GM19468 (cell line): ENCODE measurements around the gene RABGAP1.

Source experiments
- ATAC-seq: cut with Tn5 transposase; IDR thresholded peaks from one replicate; pipeline ENCODE4 v1.9.1; 2021; ENCODE audit warnings: mild to moderate bottlenecking, moderate library complexity, moderate number of reproducible peaks; ENCODE audit not compliant: unreplicated experiment; ENCODE audit errors: extremely low read depth

RABGAP1 gene

GRCh38 chr9:123003466-123003865 lies 62.6 kb downstream of the RABGAP1 start:
- ATAC-seq = no peak

- no peak for ATAC-seq
Measured at GRCh38 chr9:123005964-123006363, 65.1 kb downstream of the RABGAP1 start.

DNA sequence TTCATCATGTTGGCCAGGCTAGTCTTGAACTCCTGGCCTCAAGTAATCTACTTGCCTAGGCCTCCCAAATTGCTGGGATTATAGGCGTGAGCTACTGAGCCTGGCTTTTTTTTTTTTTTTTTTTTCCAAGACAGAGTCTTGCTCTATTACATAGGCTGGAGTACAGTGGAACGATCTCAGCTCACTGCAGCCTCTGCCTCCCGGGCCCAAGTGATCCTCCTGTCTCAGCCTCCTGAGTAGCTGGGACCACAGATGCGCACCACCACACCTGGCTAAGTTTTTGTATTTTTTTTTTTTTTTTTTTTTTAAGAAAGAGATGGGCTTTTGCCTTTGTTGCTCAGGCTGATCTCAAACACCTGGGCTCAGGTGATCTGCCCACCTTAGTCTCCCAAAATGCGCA lies 66.4 kb downstream of the RABGAP1 start:
- no peak for ATAC-seq

DNA sequence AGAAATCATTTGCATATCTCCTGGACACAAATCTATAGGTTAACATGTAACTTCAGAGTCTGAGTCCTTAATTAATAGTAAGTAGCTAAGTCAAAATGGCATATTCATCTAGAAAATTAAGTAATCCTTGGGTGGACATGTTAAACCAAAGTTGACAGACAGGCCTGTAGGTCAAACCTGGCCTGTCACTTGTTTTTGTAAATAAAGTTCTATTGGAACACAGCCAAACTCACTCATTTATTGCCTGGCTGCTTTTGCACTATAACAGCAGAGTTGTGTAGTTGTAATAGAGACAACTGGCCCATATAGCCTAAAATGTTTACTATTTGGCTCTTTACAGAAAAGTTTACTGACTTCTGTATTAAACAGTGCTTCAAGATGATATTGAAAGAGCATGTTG lies 68.1 kb downstream of the RABGAP1 start:
- no peak for ATAC-seq

DNA sequence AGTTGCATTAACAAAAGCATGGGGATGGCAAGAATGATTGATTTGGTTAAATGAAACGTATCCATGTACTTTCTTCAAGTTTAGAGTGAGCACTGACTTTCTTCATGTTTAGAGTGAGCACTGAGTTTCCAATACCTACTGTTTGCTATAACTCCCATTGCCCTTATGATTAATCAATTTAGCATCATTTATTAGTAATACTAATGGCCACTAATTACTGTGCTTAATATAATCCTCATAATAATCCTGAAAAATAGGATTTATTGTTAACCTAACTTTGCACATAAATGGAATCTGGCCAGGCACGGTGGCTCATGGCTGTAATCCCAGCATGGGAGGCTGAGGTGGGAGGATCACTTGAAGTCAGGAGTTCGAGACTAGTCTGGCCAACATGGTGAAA lies 70.6 kb downstream of the RABGAP1 start:
- ATAC-seq = no peak

DNA sequence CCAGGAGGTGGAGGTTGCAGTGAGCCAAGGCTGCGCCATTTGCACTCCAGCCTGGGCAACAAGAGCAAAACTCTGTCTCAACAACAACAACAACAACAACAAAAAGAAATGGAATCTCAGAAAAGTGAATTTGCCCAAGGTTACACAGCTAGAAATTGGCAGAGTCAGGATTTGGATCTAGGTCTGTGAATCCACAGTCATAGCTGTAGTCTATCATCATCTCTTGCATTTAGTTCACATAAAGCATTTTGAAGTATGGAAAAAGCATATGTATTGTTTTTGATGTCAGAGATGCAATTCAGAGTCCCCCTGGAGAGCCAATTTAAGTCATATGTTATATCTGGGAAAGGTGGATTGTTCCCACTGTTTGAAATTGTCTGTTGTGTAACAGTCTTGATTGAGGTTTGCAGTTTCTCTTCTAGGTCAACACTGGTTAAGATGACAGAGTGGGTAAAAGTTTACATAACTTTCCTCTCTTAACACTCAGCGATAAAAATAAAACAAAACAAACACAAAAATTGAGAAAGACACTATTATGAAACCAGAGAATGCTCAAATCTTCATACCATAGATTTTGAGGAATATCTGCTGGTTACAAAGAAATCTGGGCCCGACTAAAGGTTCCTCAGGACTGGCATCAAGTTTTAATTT lies 71.2 kb downstream of the RABGAP1 start:
- no peak for ATAC-seq

DNA sequence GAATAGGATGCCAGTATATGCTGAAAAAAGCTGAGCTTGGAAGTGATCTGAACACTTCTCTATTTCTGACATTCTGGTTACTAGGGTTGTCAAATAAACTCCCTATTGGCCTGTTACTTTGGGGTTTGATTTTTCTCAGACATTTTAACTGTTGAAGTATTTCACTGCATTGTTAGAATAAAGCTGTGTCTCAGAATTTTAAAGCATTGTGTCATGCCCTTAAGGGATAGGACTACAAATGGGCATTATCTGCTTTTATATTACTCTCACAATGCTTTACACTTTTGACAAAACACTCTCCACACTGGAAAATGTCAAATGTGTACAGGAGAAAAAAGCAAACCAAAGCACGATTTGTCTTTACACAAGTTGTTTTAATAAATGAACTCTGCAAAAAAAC lies 75.8 kb downstream of the RABGAP1 start:
- ATAC-seq = no peak

DNA sequence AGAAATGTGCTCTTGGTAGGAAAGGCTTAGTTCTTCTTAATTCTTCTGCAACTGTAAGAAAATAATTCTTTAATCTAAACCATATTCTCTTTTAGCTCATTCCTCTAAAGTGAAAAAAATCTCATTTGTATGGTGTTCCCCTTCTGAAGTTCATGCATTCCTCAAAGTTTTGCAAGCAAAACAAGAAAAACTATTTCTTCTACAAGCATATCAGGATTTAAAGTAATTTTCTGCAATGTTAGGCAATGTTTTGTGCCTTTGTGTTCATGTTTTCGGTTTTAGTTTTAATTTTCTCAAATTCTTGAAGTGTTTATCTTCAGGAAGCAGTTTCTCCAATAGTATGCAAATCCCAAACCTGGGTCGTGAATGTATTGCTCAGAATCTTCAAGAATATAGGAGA lies 80.0 kb downstream of the RABGAP1 start:
- no peak for ATAC-seq

DNA sequence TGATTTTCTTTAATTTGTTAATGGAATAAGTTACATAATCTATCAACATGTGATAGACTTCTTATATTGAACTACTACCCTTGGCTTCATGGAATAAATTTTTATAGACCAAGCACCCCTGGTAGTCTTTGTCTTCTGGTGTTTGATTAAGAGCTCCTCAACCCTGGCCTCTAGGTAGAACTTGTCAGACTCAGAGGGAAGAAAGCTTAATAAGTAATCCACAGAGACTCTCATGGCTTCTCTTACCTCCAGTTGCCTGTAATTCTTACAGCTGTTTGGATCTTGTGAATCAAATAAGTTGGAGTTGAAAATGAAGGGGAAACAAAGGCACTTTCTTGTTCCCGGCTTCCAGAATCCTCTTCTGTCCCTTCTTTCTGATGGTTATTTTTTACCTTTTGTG lies 85.6 kb downstream of the RABGAP1 start:
- no peak for ATAC-seq

- ATAC-seq = no peak
Measured at GRCh38 chr9:123027517-123027916, 86.7 kb downstream of the RABGAP1 start.

- ATAC-seq = no peak
Measured at GRCh38 chr9:123028136-123028535, 87.3 kb downstream of the RABGAP1 start.

- ATAC-seq = no peak
Measured at GRCh38 chr9:123028973-123029372, 88.2 kb downstream of the RABGAP1 start.

DNA sequence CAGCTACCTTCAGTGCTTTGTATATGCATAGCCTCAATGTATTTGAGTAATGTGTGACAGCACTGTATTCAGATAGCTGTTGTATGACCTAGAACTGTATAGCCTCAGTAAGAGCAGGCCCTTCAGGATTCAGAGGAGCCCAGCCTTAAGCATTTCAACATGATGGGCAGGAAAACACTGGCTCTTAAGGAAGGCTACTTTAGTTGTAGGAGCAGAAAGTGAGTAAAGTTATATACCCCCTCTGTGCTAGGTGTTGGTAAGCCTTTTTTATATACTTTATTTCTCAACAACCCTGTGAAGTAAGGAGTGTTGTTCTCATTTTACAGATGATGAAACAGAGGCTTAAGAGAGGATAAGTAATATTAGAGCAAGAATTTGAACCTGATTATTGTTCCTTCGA lies 91.1 kb downstream of the RABGAP1 start:
- ATAC-seq = no peak

DNA sequence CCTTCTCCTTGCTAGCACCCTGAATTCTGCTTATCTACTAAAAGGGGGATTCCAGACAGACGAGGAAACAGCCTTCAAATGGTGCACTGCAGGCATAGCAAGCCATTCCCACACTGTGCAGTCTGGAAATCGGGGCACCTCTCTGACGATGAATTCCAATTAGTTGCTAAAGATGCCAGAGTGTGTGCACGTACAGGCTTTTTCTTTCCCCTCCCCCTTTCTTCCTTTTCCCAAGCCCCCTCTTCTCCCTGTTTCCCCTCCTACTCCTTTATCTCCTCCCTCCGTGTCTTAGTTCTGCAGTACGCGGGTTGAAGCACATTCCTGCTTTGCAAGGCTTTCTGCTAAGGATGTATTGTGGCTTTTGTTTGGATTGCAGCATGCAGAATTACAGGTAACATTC lies 92.5 kb downstream of the RABGAP1 start, which contains the start of gene GPR21:
GPR21 (plus strand) TSS at position 316 of the 400 bp plus-strand sequence. CDS start 900 bp downstream, outside the sequence.
- ATAC-seq = no peak

GRCh38 chr9:123033864-123034601 lies 93.2 kb downstream of the RABGAP1 start:
- no peak for ATAC-seq

DNA sequence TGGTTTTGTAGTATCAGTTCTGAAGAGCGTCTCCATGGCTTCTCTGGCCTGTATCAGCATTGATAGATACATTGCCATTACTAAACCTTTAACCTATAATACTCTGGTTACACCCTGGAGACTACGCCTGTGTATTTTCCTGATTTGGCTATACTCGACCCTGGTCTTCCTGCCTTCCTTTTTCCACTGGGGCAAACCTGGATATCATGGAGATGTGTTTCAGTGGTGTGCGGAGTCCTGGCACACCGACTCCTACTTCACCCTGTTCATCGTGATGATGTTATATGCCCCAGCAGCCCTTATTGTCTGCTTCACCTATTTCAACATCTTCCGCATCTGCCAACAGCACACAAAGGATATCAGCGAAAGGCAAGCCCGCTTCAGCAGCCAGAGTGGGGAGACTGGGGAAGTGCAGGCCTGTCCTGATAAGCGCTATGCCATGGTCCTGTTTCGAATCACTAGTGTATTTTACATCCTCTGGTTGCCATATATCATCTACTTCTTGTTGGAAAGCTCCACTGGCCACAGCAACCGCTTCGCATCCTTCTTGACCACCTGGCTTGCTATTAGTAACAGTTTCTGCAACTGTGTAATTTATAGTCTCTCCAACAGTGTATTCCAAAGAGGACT lies 94.2 kb downstream of the RABGAP1 start:
- no peak for ATAC-seq

DNA sequence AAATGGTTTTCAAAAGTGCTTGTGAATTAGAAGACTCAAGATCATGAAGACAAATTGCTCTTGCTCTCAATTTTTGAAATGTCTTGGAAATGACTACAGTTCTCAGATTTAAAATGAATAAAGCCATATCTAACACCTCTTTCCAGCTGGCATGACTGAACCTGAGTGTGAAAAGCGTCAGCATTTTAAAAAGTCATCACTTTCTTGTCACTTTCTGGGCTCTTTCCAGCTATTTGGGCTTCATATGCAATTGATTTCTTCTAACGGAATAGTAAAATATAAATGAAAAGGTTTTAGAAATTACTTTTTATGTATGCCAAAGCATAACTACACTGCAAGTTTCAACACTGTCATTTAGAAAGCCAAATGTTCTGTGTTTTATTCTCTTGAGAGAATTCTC lies 95.0 kb downstream of the RABGAP1 start:
- no peak for ATAC-seq

DNA sequence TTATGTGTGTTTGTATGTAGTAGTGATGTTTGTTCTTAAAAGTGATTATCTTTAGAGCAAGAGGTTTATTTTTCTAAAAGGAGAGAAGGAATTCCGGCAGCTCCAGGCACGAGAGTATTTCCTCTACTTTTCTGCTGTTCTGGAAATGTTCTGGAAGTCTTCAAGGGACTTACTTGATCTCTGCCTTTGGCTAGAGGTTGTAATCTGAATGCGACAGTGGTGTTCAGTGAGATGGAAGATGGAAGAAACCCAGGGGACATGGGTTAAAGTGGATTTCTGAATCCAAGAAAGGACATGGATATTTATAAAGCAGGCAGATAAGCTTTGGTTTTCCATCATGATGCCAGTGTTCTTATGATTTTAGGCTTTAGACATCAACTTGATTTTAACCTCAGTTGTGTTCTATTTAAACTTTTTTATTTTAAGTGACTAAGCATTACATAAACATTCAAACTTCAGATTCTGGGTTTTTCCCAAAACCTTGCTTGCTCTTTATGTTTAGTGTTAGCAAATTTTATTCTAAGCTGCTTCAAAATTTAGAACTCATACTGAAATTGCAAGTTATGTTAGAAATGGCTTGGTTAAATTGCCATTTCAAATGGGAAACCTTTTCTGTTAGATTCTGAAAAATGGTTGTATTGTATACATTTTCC lies 96.2 kb downstream of the RABGAP1 start:
- no peak for ATAC-seq

GRCh38 chr9:123039617-123040219 lies 98.9 kb downstream of the RABGAP1 start:
- no peak for ATAC-seq

GRCh38 chr9:123040801-123041200 lies 100.0 kb downstream of the RABGAP1 start:
- ATAC-seq = no peak
